Measurements from ENCODE around the gene ZNF488. TPM values are rescaled to one million over a fixed set of nuclear protein-coding genes. Genes with fewer than 3 reads are reported as not detected.

ZNF488 gene
- total and polyA plus RNA-seq, 10 donors, result 0.02 to 0.26 (median 0.11) TPM; not detected in 6

- H3K36me3 ChIP-seq, result no peaks in the 10 kb centered on the region
- 76 to 87% (median 85%) methylated on average over 3 of the region's 3 CpGs for WGBS, 5 donors
- intact Hi-C loops (cut with DNase I; ENCODE audit: low total_unique reads), result no loop called here
Measured at GRCh38 chr10:47330366-47330765, 53.7 kb downstream of the ZNF488 start.

DNA sequence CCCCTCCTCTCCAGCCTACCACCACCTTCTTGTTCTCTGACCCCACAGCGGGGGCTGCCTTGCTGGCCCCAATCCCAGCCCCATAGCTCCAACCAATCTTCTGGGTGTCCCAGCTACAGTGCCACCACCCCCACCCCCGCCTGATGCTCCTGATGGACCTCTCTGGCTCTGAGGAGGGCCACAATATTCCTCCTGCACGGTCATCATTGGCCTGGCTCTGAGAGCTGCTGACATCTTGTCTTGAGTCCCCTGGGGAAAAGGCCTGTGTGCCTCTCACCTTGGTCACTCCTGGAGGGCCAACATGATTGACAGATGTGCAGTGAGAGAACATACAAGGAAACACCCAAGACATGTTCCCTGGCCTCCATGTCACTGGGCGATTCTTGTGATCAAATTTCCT, 54.2 kb downstream of the ZNF488 start:
- Histone ChIP-seq H3K36me3 (no peaks in the 10 kb centered on the region), H3K9me3 (no peaks in the 10 kb centered on the region), H3K27ac (no peak overlapping the region), H3K4me3 (no peak overlapping the region), H3K4me1 (no peaks in the 10 kb centered on the region), H3K27me3 (replicated peaks in 1 of 7) (peaks cover 0 to 11% (median 0%) of the 10 kb centered on the region in 7 donors)
- no peak for DNase-seq
- WGBS, 5 donors, result 82 to 100% (median 88%) methylated on average over 4 of the region's 4 CpGs
- intact Hi-C loops (cut with DNase I; ENCODE audit: low total_unique reads), result no loop called here
- TF ChIP-seq POLR2A (IDR thresholded peaks at IDR 0.05), result no peak
- no peak for TF ChIP-seq POLR2AphosphoS5 (IDR thresholded peaks at IDR 0.05)
- TF ChIP-seq CTCF (IDR thresholded peaks at IDR 0.05 in 8 of 11, conservative IDR thresholded peaks at IDR 0.05 in 3 of 11), result no peak

More at GRCh38 chr10:47330366-47330765, 53.7 kb downstream of the ZNF488 start:
- Histone ChIP-seq H3K4me3 (no peak overlapping the region), H3K4me1 (no peaks in the 10 kb centered on the region), H3K27ac (no peak overlapping the region), H3K27me3 (replicated peaks in 1 of 7) (peaks cover 0 to 12% (median 0%) of the 10 kb centered on the region in 7 donors), H3K9me3 (no peaks in the 10 kb centered on the region)
- no peak for DNase-seq
- TF ChIP-seq POLR2AphosphoS5 (IDR thresholded peaks at IDR 0.05) (no peak), POLR2A (IDR thresholded peaks at IDR 0.05) (no peak), CTCF (IDR thresholded peaks at IDR 0.05 in 8 of 11, conservative IDR thresholded peaks at IDR 0.05 in 3 of 11) (no peak)

DNA sequence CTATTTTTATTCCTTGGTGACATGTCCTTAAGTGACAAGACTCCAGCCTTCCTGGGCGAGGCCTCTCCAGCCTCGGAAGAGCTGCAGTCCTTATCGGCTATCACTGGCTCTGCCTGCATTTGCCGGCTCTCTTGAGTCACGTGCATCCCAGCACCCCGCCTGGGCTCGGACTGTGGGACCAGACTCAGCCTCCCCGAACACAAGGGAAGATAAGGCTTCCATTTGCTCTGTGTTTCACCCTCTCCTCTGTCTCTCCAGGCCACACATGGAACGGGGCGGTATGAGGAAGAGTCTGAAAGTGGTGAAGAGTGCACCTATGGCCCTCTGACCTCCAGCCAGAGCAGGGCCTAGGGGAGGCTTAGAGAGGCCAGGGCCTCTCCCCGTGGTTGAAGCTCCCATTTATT, 57.2 kb downstream of the ZNF488 start:
- WGBS, 5 donors, result 75 to 91% (median 87%) methylated on average over 10 to 11 of the region's 11 CpGs
- H3K4me3 ChIP-seq, result no peak overlapping the region
- no peak for TF ChIP-seq POLR2A (IDR thresholded peaks at IDR 0.05)
- no peak for TF ChIP-seq CTCF (IDR thresholded peaks at IDR 0.05 in 8 of 11, conservative IDR thresholded peaks at IDR 0.05 in 3 of 11)
- TF ChIP-seq POLR2AphosphoS5 (IDR thresholded peaks at IDR 0.05), result no peak
- no peaks in the 10 kb centered on the region for H3K4me1 ChIP-seq
- no peak overlapping the region for H3K27ac ChIP-seq
- H3K27me3 ChIP-seq (replicated peaks in 1 of 7), result peaks cover 0 to 17% (median 0%) of the 10 kb centered on the region in 7 donors
- H3K36me3 ChIP-seq, result no peaks in the 10 kb centered on the region
- DNase-seq, result no peak
- intact Hi-C loops (cut with DNase I; ENCODE audit: low total_unique reads), result no loop called here
- H3K9me3 ChIP-seq, result no peaks in the 10 kb centered on the region

- H3K27ac ChIP-seq, result no peak overlapping the region
- H3K4me3 ChIP-seq, result no peak overlapping the region
- peaks cover 0 to 17% (median 0%) of the 10 kb centered on the region in 7 donors for H3K27me3 ChIP-seq (replicated peaks in 1 of 7)
- intact Hi-C loops (cut with DNase I; ENCODE audit: low total_unique reads), result no loop called here
- H3K9me3 ChIP-seq, result no peaks in the 10 kb centered on the region
- H3K36me3 ChIP-seq, result no peaks in the 10 kb centered on the region
- 76 to 97% (median 80%) methylated on average over 3 to 5 of the region's 5 CpGs for WGBS, 5 donors
- H3K4me1 ChIP-seq, result no peaks in the 10 kb centered on the region
- DNase-seq, result no peak
- TF ChIP-seq POLR2AphosphoS5 (IDR thresholded peaks at IDR 0.05), result no peak
- no peak for TF ChIP-seq CTCF (IDR thresholded peaks at IDR 0.05 in 8 of 11, conservative IDR thresholded peaks at IDR 0.05 in 3 of 11)
- TF ChIP-seq POLR2A (IDR thresholded peaks at IDR 0.05), result no peak
Measured at GRCh38 chr10:47326306-47326926, 57.7 kb downstream of the ZNF488 start.
